ENCODE results near the gene OSBPL8. TPM values are rescaled to one million over a fixed set of nuclear protein-coding genes. Genes with fewer than 3 reads are reported as not detected.

The OSBPL8 gene
- total and polyA plus RNA-seq, 2 donors (not counting 1 experiment from before 2014, with no cell fraction given) = 89.6 to 240 TPM

GRCh38 chr12:76346798-76347420, 212.7 kb downstream of the OSBPL8 start:
- peak; percentile 70 to 85 for DNase-seq (ENCODE audit: low read depth in 2 of 2)
- no peaks in the 10 kb centered on the region for H3K27me3 ChIP-seq (ENCODE audit: control insufficient read depth, insufficient read depth, low read length)
- peaks cover 5% of the 10 kb centered on the region for H3K4me1 ChIP-seq (ENCODE audit: control insufficient read depth, extremely low read depth, insufficient read depth, low read length)
- H3K27ac ChIP-seq (ENCODE audit: insufficient read depth, low read length) = peak overlapping the region; percentile 69
- H2AFZ ChIP-seq (ENCODE audit: low read length) = no peak overlapping the region
- H3K9ac ChIP-seq (ENCODE audit: insufficient read depth, low read length) = peak overlapping the region; percentile 75
- H3K9me3 ChIP-seq (ENCODE audit: control insufficient read depth, insufficient read depth, low read depth, low read length) = no peaks in the 10 kb centered on the region
- TF ChIP-seq, protein P1, sequence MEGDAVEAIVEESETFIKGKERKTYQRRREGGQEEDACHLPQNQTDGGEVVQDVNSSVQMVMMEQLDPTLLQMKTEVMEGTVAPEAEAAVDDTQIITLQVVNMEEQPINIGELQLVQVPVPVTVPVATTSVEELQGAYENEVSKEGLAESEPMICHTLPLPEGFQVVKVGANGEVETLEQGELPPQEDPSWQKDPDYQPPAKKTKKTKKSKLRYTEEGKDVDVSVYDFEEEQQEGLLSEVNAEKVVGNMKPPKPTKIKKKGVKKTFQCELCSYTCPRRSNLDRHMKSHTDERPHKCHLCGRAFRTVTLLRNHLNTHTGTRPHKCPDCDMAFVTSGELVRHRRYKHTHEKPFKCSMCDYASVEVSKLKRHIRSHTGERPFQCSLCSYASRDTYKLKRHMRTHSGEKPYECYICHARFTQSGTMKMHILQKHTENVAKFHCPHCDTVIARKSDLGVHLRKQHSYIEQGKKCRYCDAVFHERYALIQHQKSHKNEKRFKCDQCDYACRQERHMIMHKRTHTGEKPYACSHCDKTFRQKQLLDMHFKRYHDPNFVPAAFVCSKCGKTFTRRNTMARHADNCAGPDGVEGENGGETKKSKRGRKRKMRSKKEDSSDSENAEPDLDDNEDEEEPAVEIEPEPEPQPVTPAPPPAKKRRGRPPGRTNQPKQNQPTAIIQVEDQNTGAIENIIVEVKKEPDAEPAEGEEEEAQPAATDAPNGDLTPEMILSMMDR (conservative IDR thresholded peaks at IDR 0.05 in 1 of 2, IDR thresholded peaks at IDR 0.05 in 1 of 2; ENCODE audit: low read depth in 1 of 2, low read length in 2 of 2) = peak; percentile 51 to 59
- TF ChIP-seq EZH2 (IDR thresholded peaks at IDR 0.05; ENCODE audit: low read length, missing control alignments) = no peak
- peak overlapping the region; percentile 96 for H3K4me2 ChIP-seq (ENCODE audit: extremely low read depth, insufficient read depth, low read length)
- no peaks in the 10 kb centered on the region for H3K36me3 ChIP-seq (ENCODE audit: control insufficient read depth, insufficient read depth, low read length)
- no peaks in the 10 kb centered on the region for H4K20me1 ChIP-seq (ENCODE audit: control insufficient read depth, extremely low read depth, insufficient read depth, low read length)
- peaks cover 13% of the 10 kb centered on the region for H3K79me2 ChIP-seq (ENCODE audit: control insufficient read depth, insufficient read depth, low read length)
- H3K4me3 ChIP-seq (replicated peaks in 1 of 4; ENCODE audit: control extremely low read depth in 1 of 4, insufficient read depth in 1 of 4, low read depth in 3 of 4, low read length in 4 of 4) = peak overlapping the region; percentile 69 to 96 (median 82)

- peak; percentile 48 to 70 for DNase-seq (ENCODE audit: low read depth in 2 of 2)
Measured at GRCh38 chr12:76346236-76346635, 213.3 kb downstream of the OSBPL8 start.

GRCh38 chr12:76345569-76345968, 214.0 kb downstream of the OSBPL8 start:
- no peak overlapping the region for H2AFZ ChIP-seq (ENCODE audit: low read length)
- H3K36me3 ChIP-seq (ENCODE audit: control insufficient read depth, insufficient read depth, low read length) = no peaks in the 10 kb centered on the region
- H3K27ac ChIP-seq (ENCODE audit: insufficient read depth, low read length) = no peak overlapping the region
- H3K4me2 ChIP-seq (ENCODE audit: extremely low read depth, insufficient read depth, low read length) = peak overlapping the region; percentile 11
- no peak overlapping the region for H3K9ac ChIP-seq (ENCODE audit: insufficient read depth, low read length)
- H3K79me2 ChIP-seq (ENCODE audit: control insufficient read depth, insufficient read depth, low read length) = peaks cover 13% of the 10 kb centered on the region
- DNase-seq (ENCODE audit: low read depth in 2 of 2) = no peak
- H3K4me1 ChIP-seq (ENCODE audit: control insufficient read depth, extremely low read depth, insufficient read depth, low read length) = peaks cover 5% of the 10 kb centered on the region
- TF ChIP-seq, protein P1 (conservative IDR thresholded peaks at IDR 0.05 in 1 of 2, IDR thresholded peaks at IDR 0.05 in 1 of 2; ENCODE audit: low read depth in 1 of 2, low read length in 2 of 2) = no peak
- TF ChIP-seq EZH2 (IDR thresholded peaks at IDR 0.05; ENCODE audit: low read length, missing control alignments) = no peak
- H3K4me3 ChIP-seq (replicated peaks in 1 of 4; ENCODE audit: control extremely low read depth in 1 of 4, insufficient read depth in 1 of 4, low read depth in 3 of 4, low read length in 4 of 4) = peak overlapping the region in 2 of 4 experiments; percentile 1 to 96
- no peaks in the 10 kb centered on the region for H3K27me3 ChIP-seq (ENCODE audit: control insufficient read depth, insufficient read depth, low read length)
- no peaks in the 10 kb centered on the region for H4K20me1 ChIP-seq (ENCODE audit: control insufficient read depth, extremely low read depth, insufficient read depth, low read length)
- H3K9me3 ChIP-seq (ENCODE audit: control insufficient read depth, insufficient read depth, low read depth, low read length) = no peaks in the 10 kb centered on the region

More at GRCh38 chr12:76346236-76346635, 213.3 kb downstream of the OSBPL8 start:
- no peaks in the 10 kb centered on the region for H3K9me3 ChIP-seq (ENCODE audit: control insufficient read depth, insufficient read depth, low read depth, low read length)
- no peaks in the 10 kb centered on the region for H3K36me3 ChIP-seq (ENCODE audit: control insufficient read depth, insufficient read depth, low read length)
- TF ChIP-seq EZH2 (IDR thresholded peaks at IDR 0.05; ENCODE audit: low read length, missing control alignments) = no peak
- TF ChIP-seq, protein P1 (conservative IDR thresholded peaks at IDR 0.05 in 1 of 2, IDR thresholded peaks at IDR 0.05 in 1 of 2; ENCODE audit: low read depth in 1 of 2, low read length in 2 of 2) = no peak
- peaks cover 5% of the 10 kb centered on the region for H3K4me1 ChIP-seq (ENCODE audit: control insufficient read depth, extremely low read depth, insufficient read depth, low read length)
- H3K4me3 ChIP-seq (replicated peaks in 1 of 4; ENCODE audit: control extremely low read depth in 1 of 4, insufficient read depth in 1 of 4, low read depth in 3 of 4, low read length in 4 of 4) = peak overlapping the region in 2 of 4 experiments; percentile 86 to 96
- H3K27ac ChIP-seq (ENCODE audit: insufficient read depth, low read length) = no peak overlapping the region
- H3K79me2 ChIP-seq (ENCODE audit: control insufficient read depth, insufficient read depth, low read length) = peaks cover 13% of the 10 kb centered on the region
- H4K20me1 ChIP-seq (ENCODE audit: control insufficient read depth, extremely low read depth, insufficient read depth, low read length) = no peaks in the 10 kb centered on the region
- H3K9ac ChIP-seq (ENCODE audit: insufficient read depth, low read length) = no peak overlapping the region
- no peak overlapping the region for H2AFZ ChIP-seq (ENCODE audit: low read length)
- peak overlapping the region; percentile 96 for H3K4me2 ChIP-seq (ENCODE audit: extremely low read depth, insufficient read depth, low read length)
- no peaks in the 10 kb centered on the region for H3K27me3 ChIP-seq (ENCODE audit: control insufficient read depth, insufficient read depth, low read length)
